Upper lobe of right lung (tissue), 1 donor: ENCODE measurements around the gene DBX2. TPM values are rescaled to one million over a fixed set of nuclear protein-coding genes. Genes with fewer than 3 reads are reported as not detected.
"Not testable (repeated sequence)": the region's sequence is repeated elsewhere in the genome, so short reads cannot be mapped to it uniquely, and the experiment has no call there.

Experiments used
- ATAC-seq: fragments of 200-7000 bp; cut with Tn5 transposase; one replicate; pipeline ENCODE4 v1.9.1; 2020; ENCODE audit warnings: mild to moderate bottlenecking, moderate library complexity
- DNase-seq: peaks from one replicate; pipeline ENCODE4 v3.0.0-alpha.2; 2020
- H3K27ac ChIP-seq: fragments of 200-600 bp; one replicate; pipeline ENCODE4 v1.8.0; 2022
- H3K27me3 ChIP-seq: fragments of 200-600 bp; one replicate; pipeline ENCODE4 v1.8.0; 2022; ENCODE audit warnings: mild to moderate bottlenecking
- H3K36me3 ChIP-seq: fragments of 200-600 bp; one replicate; pipeline ENCODE4 v1.8.0; 2022
- H3K4me1 ChIP-seq: fragments of 200-600 bp; one replicate; pipeline ENCODE4 v1.8.0; 2022
- H3K4me3 ChIP-seq: fragments of 200-600 bp; one replicate; pipeline ENCODE4 v1.8.0; 2022; ENCODE audit warnings: mild to moderate bottlenecking
- H3K9me3 ChIP-seq: fragments of 200-600 bp; one replicate; pipeline ENCODE4 v1.8.0; 2022
- CTCF ChIP-seq: fragments of 200-600 bp; IDR thresholded peaks from one replicate; pipeline ENCODE4 v1.8.0; 2022; ENCODE audit warnings: antibody characterized with exemption
- intact Hi-C: fragments of 100-400 bp; cut with DNase I; formaldehyde crosslinking; loops from one replicate; pipeline ENCODE4 v1.11.0; 2022
- long read RNA-seq: library from polyadenylated mRNA; unstranded; transcript quantifications from one replicate; pipeline ENCODE4 v2.0.0, GENCODE V29; 2021
- total RNA-seq: library from RNA; stranded (reverse); fragmentation: NEBNext Ultra II Directional; extraction: Animal tissue kit (Norgen Biotek cat#: 25700); gene quantifications from one replicate; pipeline ENCODE4 v1.2.1, GENCODE V29; 2021
- donor health status: DM: no; HTN: yes; CAD: no; lungs with severe emphysema.

The DBX2 gene
- not detected for total RNA-seq
- long read RNA-seq: 0 reads

DNA sequence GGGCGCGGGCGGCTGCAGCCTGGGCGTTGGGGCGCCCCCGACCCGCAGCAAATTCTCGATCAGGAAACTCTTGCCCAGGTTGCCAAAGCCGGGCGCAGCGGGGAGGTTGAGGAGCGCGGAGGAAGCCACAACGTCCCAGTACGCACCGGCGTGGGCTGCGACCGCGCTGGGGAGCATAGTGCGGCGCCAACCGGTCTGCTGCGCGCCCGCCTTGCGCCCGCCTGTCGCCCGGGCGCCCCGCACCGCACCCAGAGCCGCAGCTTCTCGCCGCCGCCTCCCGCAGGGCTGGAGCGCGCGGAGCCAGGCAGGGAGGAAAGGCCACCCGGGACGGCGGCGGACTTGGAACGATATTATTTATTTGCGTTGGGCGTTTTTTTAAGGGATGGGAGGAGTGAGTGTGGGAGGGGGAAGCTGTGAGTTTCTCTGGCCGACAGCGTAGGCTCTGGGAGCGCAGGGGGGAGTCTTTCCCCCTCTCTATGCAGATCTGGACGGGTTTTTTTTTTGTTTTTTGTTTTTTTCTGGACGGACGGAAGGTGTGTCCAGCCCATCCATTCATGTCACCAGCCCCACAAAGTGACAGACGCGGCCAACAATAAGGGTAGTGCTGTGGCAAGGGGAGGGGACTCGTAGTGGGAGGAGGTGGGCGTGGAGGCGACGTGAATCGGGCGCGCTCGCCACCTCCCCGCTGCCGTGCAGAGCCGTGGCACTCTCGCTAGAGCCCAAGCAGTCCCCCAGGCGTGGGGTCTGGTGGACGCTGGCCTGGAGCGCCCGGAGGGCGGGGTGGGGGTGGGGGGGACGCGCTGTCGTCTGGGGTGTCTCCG, at the start of gene DBX2:
TSS of gene DBX2 (minus strand) at position 349 of the 821 bp plus-strand sequence. CDS start at position 177, 172 bp downstream.
- Histone ChIP-seq H3K9me3 (no peaks in the 10 kb centered on the region), H3K27ac (no peak within 1 kb of the TSS), H3K27me3 (peaks cover 44% of the 10 kb centered on the region), H3K4me3 (peak within 1 kb of the TSS; percentile 14), H3K36me3 (no peaks in the 10 kb centered on the region), H3K4me1 (no peaks in the 10 kb centered on the region)
- TF ChIP-seq CTCF: no peak
- ATAC-seq (peak; percentile 46), DNase-seq (no peak)
- intact Hi-C loops: no loop called here

GRCh38 chr12:45098766-45099165, 47.9 kb upstream of the DBX2 start:
- Histone ChIP-seq H3K4me3 (no peak overlapping the region), H3K27ac (no peak overlapping the region), H3K36me3 (no peaks in the 10 kb centered on the region), H3K9me3 (no peaks in the 10 kb centered on the region), H3K27me3 (no peaks in the 10 kb centered on the region), H3K4me1 (no peaks in the 10 kb centered on the region)
- ATAC-seq (no peak), DNase-seq (no peak)
- no peak for TF ChIP-seq CTCF
- intact Hi-C loops: no loop called here

- H3K4me1 ChIP-seq, intact Hi-C loops, H3K27me3 ChIP-seq, H3K9me3 ChIP-seq, H3K36me3 ChIP-seq, H3K27ac ChIP-seq, ATAC-seq, H3K4me3 ChIP-seq, DNase-seq: not testable (repeated sequence)
Measured at GRCh38 chr12:45095417-45095816, 44.5 kb upstream of the DBX2 start.

DNA sequence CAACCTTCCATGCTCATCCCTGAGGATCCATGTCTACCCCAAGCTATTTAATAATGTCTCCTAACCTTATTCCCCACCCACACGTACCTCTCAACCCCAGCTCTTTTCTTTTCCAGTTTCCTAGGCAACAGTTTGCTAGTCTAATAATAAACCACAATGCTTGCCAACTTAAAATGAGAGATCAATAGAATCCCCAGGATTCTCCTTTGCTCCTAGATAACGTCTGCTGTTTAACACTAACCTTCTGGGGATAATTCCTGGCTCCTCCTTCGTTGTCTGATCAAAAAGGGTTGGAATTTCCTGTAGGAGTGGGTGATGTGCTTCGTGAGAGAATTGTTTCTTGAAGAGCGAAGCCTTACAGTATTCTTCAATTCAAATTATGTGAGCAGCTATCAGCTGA, 42.2 kb upstream of the DBX2 start:
- DNase-seq (no peak), ATAC-seq (no peak)
- H3K27me3 ChIP-seq: no peaks in the 10 kb centered on the region
- no peaks in the 10 kb centered on the region for H3K36me3 ChIP-seq
- H3K4me3 ChIP-seq: no peak overlapping the region
- no peaks in the 10 kb centered on the region for H3K4me1 ChIP-seq
- intact Hi-C loops: no loop called here
- no peak for TF ChIP-seq CTCF
- no peak overlapping the region for H3K27ac ChIP-seq
- H3K9me3 ChIP-seq: no peaks in the 10 kb centered on the region

- ATAC-seq: no peak
- Histone ChIP-seq H3K36me3 (no peaks in the 10 kb centered on the region), H3K4me3 (no peak overlapping the region), H3K27ac (no peak overlapping the region), H3K9me3 (peaks cover 4% of the 10 kb centered on the region), H3K27me3 (no peaks in the 10 kb centered on the region), H3K4me1 (no peaks in the 10 kb centered on the region)
- TF ChIP-seq CTCF: no peak
- DNase-seq: no peak
- intact Hi-C loops: no loop called here
Measured at GRCh38 chr12:45089411-45090075, 38.6 kb upstream of the DBX2 start.

DNA sequence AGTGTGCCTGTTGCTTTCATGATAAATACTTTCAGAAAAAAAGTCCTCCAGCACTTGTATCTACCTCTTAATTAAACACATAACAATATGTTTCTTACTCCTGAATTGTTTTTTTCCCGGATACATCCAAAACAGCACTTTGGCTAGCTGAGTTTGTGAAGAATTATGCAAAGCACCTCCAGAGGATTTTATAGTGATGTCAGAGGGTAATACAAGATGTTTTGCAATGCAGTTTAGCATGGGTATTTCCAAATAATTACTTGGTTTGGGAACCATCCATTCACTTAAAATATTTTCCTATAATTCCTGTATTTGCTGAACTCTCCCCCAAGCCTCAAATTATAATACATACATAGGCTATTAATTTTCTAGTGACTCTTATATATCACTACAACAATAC, 37.7 kb upstream of the DBX2 start:
- peaks cover 4% of the 10 kb centered on the region for H3K9me3 ChIP-seq
- H3K36me3 ChIP-seq: no peaks in the 10 kb centered on the region
- no peak overlapping the region for H3K27ac ChIP-seq
- no peak for ATAC-seq
- H3K4me1 ChIP-seq: no peaks in the 10 kb centered on the region
- TF ChIP-seq CTCF: no peak
- no peak for DNase-seq
- H3K27me3 ChIP-seq: no peaks in the 10 kb centered on the region
- no peak overlapping the region for H3K4me3 ChIP-seq
- intact Hi-C loops: no loop called here

DNA sequence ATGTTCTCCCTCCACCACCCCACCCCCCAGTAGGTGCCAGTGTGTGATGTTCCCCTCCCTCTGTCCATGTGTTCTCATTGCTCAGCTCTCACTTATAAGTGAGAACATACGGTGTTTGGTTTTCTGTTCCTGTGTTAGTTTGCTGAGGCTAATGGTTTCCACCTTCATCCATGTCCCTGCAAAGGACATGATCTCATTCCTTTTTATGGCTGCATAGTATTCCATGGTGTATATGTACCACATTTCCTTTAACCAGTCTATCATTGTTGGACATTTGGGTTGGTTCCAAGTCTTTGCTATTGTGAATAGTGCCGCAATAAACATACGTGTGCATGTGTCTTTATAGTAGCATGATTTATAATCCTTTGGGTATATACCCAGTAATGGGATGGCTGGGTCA, 33.3 kb upstream of the DBX2 start:
- H3K4me3 ChIP-seq, H3K36me3 ChIP-seq, ATAC-seq, H3K9me3 ChIP-seq, intact Hi-C loops, H3K27me3 ChIP-seq, H3K27ac ChIP-seq, H3K4me1 ChIP-seq, DNase-seq: not testable (repeated sequence)
